Epithelial cell of prostate (primary cell): ENCODE measurements around the gene TMPRSS13.
"Not testable (repeated sequence)": the region's sequence is repeated elsewhere in the genome, so short reads cannot be mapped to it uniquely, and the experiment has no call there.

ENCODE experiments used
- DNase-seq: peaks from one replicate; pipeline ENCODE4 v3.0.0-alpha.2; 2011; ENCODE audit warnings: low read depth, low spot score
- H3K27ac ChIP-seq: fragments of 450-650 bp; 2 replicates; pipeline ENCODE4 v1.5.1; 2017; ENCODE audit warnings: mild to moderate bottlenecking

TMPRSS13 gene

DNA sequence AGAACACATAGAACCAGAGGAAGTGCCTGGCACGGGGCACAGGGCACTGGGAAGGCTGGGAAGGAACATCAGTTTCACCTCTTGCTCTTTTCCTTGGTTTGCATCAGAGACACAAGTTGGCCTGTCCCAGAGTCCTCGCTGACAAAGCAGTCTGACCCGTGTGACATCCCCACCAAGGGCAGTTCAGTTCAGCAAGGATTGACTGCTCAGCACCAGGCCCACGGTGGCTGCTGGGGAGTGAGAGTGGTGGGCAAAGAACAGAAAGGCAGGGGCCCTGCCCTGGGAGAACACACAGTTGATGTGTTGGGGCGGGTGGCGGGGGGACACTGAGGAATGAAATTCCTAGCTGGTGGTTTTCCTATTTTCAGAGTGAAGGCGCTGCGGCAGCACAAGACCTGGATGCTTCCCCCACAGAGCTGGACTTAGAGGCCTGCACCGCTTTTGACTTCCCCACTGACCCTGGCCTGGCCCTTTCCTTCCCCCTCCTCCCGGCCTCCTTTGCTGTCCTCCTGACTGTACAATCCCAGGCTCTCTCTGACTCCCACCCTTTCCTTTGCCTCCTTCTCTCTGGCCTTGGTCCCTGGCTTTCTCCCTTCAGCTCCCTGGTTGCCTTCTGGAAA is 2.2 kb upstream of the TMPRSS13 start:
- H3K27ac ChIP-seq, result no peak overlapping the region
- DNase-seq, result no peak

DNA sequence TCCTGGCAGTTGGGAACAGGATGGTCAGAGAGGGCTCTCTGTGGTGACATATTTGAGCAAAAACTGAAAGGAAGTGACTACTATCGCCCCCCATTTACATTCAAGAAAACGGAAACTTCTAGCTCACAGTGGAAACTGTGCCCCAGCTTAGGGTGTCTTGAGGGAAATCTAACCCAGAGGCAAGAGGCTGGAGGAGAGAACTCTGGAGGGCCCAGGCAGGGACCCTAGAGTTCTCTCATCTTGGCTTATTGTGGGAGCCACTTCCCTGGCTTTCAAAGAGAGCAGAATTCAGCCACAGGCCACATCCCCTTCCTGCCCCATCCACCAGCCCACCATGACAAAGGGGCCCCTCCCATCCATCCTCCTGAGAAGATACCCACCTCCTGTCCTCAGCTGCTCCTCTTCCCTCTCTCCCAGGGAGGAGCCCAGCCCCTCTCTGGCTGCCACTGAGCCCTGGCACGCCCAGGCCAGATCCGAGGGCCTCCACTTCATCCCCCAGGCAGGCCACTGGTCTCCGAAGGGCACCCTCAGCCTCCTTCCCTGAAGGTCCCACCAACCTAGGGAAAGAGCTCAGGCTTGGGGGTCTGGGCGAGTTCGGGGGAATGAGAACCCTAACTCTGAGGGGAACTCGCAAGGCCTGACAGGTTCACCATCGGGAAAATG is 1.6 kb upstream of the TMPRSS13 start:
- H3K27ac ChIP-seq, result no peak overlapping the region
- no peak for DNase-seq

- H3K27ac ChIP-seq, result no peak overlapping the region
- no peak for DNase-seq
Measured at GRCh38 chr11:117929916-117930570, 841 bp upstream of the TMPRSS13 start.

- H3K27ac ChIP-seq, result no peak overlapping the region
Measured at GRCh38 chr11:117928446-117929141, 608 bp downstream of the TMPRSS13 start.

DNA sequence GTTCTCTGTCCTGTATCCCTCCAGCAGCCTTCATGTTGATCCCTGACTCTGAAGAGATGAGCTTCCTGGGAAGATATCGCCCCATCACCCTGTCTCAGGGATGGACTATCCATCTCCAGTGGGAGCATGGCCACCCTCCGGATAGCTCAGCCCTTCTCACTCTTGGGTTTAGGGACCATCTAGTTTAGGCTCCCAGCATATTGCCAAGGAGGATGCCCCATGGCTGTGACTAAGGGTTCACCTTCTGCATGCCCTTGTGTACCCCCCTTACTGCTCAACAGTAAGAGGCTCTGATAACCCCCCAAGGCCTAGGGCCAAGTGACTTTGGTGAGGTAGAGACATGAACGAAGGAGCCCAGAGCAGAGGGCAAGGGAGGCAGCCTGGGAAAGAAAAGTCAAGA is 1.3 kb downstream of the TMPRSS13 start:
- DNase-seq, result no peak
- no peak overlapping the region for H3K27ac ChIP-seq

More at GRCh38 chr11:117928446-117929141, 608 bp downstream of the TMPRSS13 start:
- no peak for DNase-seq

DNA sequence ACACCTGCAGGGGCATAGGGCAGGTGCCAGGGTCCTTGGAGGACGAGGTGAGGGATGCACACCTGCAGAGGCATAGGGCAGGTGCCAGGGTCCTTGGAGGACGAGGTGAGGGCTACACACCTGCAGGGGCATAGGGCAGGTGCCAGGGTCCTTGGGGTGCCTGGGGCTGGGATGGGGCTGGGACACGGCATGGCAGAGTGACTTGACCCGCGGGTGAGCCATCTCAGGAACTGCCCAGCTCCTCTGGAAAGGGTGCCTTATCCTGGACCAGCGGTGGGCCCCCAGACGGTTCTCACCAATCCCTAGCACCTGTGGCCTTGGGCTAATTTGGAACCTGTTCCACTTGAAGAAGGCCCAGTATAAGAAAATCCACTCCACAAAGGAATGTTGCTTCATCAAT is 3.0 kb downstream of the TMPRSS13 start:
- DNase-seq, H3K27ac ChIP-seq: not testable (repeated sequence)

DNA sequence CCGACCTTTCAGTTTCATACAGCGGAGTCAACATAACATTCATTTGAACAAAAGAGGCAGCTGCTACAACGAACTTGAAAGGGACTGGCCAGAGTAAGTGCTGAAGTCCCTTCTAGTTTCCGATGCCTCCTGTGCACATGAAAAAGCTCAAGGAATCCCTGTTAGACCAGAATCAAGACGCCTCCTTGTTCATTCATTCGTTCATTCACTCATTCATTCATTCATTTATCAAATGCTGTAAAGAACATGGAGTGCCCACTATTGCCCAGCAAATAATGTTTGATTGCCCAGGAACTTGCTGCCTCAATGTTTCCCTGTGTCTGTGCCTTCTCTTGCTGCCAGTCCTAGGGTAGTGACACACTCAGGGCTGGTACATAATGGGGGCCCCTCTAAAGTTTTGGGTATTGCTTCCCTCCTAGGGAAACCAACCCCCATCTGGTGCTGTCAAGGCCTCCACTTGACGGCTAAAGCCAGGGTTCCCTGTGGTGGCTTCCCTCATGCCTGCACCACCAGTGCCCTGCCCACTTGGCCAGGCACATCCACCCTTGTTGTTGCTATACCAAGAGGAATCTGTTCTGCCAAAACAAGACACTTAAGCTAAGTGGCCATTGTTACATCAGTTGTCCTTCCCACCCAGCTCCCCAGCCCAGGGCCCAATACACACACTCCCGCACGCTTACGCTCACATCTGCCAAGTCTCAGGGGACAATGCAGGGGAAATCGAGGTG is 3.8 kb downstream of the TMPRSS13 start:
- DNase-seq, result no peak
- no peak overlapping the region for H3K27ac ChIP-seq

GRCh38 chr11:117924631-117925170 is 4.5 kb downstream of the TMPRSS13 start:
- DNase-seq, result no peak
- no peak overlapping the region for H3K27ac ChIP-seq

GRCh38 chr11:117923773-117924172 is 5.4 kb downstream of the TMPRSS13 start:
- no peak overlapping the region for H3K27ac ChIP-seq
- no peak for DNase-seq

DNA sequence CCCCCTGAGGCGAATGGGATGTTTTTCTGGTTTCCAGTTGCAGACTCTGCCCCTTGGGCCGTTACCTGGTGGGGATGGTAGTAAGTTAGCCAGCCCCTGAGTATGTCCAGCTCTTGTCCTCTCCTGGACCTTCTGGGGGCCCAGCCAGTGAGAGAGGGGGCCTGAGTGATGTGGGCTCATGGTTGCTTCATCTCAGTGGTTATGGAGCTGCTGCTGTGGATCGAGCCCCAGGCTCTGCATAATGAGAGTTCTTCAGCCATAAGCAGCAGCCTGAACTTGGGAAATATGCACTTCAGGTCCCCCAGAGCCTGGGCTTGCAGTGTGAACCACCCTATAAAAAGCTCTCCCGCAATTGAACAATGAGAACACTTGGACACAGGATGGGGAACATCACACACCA is 5.9 kb downstream of the TMPRSS13 start:
- DNase-seq, result no peak
- H3K27ac ChIP-seq, result no peak overlapping the region

DNA sequence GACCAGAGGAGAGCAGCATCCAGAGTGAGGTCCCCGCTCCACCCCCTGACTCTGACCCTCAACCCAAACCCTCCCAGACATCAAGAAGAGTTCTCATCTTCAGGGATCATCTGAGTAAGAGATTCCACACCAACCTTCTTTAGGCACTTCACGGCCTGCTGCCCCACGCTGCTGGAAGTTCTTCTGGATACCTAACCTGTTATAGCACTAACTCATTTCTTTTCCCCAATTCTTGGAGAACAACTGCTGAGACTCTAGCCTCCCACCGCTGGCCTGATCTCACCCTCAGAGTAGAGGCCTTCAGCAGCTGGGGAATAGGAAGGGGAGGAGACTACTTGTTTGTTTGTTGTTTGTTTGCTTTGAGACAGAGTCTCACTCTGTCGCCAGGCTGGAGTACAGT is 7.3 kb downstream of the TMPRSS13 start:
- no peak overlapping the region for H3K27ac ChIP-seq
- DNase-seq, result no peak

DNA sequence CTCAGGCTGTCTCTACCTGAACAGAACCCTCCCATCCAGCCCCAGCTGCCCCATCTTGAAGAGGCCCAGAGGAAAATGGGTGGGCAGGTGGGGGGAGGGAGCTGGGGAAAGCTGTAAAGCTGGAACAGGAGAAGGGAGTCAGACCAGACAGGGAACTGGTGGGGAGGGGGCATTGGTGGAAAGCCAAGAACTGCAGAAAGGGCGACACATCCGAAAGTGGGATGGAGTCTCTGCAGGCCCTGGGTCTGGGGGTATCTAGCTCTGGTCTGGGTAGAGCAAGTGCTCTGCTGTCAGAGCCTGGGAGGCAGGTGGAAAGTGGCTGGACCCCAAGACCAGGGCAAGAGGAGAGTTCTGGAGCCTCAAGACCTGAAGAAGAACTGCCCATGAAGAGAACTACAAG is 7.7 kb downstream of the TMPRSS13 start:
- no peak for DNase-seq
- H3K27ac ChIP-seq, result no peak overlapping the region

- DNase-seq, result no peak
- H3K27ac ChIP-seq, result no peak overlapping the region
Measured at GRCh38 chr11:117919781-117920221, 9.4 kb downstream of the TMPRSS13 start.

DNA sequence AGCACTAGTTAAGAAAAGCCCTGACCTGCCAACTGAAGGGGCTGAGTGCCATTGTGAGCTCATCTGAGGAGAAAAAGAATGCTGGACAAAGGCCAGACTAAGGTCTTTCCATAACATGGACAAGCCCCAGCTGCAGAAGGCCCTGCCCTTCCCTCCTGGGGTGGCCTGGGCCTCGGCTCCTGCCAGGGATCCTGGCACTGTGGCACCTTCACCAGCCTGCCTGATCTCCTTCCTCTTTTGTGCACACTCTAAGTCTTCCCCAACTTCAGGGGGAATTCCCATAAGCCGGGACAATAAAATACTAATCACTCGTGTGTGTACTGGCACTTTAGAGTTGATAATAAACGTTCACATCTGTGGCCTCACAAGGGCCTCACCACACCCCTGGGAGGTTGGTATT is 9.9 kb downstream of the TMPRSS13 start:
- no peak for DNase-seq
- no peak overlapping the region for H3K27ac ChIP-seq

DNA sequence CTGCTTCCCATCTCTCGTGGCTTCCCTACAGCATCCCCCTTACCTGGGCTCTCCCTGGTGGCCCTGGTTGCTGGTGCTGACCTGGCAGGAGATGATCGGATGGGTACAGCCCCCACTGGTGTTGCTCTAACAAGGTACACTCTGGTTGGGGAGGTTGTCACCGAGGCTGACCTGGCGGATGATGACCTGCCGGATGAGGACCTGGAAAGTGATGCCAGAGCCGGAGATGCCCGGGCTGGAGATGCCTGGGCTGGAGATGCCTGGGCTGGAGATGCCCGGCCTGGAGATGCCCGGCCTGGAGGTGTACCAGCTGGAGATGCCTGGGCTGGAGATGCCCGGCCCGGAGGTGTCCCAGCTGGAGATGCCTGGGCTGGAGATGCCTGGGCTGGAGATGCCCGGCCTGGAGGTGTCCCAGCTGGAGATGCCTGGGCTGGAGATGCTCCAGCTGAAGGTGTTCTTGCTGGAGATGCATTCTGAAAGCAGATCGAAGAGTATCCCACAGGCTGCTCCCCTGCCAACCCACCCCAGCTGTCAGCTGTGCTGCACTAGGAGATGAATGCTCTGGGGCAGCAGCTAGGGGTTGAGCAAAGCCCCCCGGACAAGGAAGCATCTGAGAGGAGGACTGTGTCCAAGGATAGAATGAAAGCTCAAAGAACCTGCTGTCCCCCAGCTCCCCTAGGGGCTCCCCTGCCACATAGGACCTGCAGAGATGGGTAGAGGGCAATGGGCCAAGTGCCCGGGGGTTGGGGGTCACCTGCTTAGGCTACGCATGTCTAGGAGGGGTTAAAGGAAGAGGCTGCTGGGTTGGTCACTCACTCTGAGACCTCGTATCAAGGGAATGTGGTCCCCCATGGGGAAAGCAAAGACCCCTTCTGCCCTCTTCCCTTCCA is 10.6 kb downstream of the TMPRSS13 start:
- DNase-seq, result no peak
- no peak overlapping the region for H3K27ac ChIP-seq

- no peak overlapping the region for H3K27ac ChIP-seq
- no peak for DNase-seq
Measured at GRCh38 chr11:117917591-117918151, 11.5 kb downstream of the TMPRSS13 start.

DNA sequence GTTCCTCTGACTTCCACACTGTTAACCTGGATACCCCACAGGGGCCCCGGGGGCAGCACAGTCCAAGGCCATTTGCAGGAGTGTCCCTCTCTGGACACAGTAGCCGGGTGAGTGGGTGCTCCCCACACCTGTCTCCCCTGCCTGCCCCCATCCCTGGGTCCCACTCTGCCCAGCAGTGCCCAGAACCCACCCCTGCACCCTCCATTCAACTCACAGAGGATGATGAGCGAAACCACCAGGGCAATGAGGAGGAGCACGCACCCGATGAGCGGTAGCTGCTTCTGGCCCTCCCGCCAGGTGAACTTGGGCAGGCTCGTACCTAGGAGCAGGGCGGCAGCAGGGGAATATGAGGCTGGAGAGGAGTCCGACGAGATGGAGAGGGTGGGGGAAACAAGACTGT is 12.2 kb downstream of the TMPRSS13 start:
- no peak for DNase-seq
- H3K27ac ChIP-seq, result no peak overlapping the region

GRCh38 chr11:117915672-117916235 is 13.4 kb downstream of the TMPRSS13 start:
- H3K27ac ChIP-seq, result no peak overlapping the region
- no peak for DNase-seq
